Measurements from ENCODE around the gene PCDHB4. TPM values are rescaled to one million over a fixed set of nuclear protein-coding genes. Genes with fewer than 3 reads are reported as not detected.
A peak's percentile ranks its signal among the peaks of the same experiment; 100 is the strongest.

The PCDHB4 gene
- total and polyA plus RNA-seq, 2 of the 13 experiments (the other 11 are each of a cell fraction or from before 2014, with no cell fraction given): 0.08 to 0.13 TPM

GRCh38 chr5:141094481-141095262 lies 26.9 kb upstream of the PCDHB4 start, which contains the start of gene PCDHB2 (continued):
- TF ChIP-seq, protein P1, sequence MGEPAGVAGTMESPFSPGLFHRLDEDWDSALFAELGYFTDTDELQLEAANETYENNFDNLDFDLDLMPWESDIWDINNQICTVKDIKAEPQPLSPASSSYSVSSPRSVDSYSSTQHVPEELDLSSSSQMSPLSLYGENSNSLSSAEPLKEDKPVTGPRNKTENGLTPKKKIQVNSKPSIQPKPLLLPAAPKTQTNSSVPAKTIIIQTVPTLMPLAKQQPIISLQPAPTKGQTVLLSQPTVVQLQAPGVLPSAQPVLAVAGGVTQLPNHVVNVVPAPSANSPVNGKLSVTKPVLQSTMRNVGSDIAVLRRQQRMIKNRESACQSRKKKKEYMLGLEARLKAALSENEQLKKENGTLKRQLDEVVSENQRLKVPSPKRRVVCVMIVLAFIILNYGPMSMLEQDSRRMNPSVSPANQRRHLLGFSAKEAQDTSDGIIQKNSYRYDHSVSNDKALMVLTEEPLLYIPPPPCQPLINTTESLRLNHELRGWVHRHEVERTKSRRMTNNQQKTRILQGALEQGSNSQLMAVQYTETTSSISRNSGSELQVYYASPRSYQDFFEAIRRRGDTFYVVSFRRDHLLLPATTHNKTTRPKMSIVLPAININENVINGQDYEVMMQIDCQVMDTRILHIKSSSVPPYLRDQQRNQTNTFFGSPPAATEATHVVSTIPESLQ (CRISPR knock-in tag; conservative IDR thresholded peaks at IDR 0.05): no peak
- TF ChIP-seq GATAD2A (CRISPR knock-in tag; IDR thresholded peaks at IDR 0.05) (peak; percentile 41; the same call in 1 of the 2 replicates), HNRNPL (IDR thresholded peaks at IDR 0.05; ENCODE audit: low read depth, low read length) (no peak), CCDC6 (CRISPR knock-in tag; IDR thresholded peaks at IDR 0.05) (no peak), KDM2A (CRISPR knock-in tag; IDR thresholded peaks at IDR 0.05; ENCODE audit: borderline replicate concordance, low read depth) (peak; percentile 69; the same call in 1 of the 2 replicates), RAD21 (CRISPR knock-in tag; IDR thresholded peaks at IDR 0.05) (peak; percentile 69), ZBTB25 (CRISPR knock-in tag; IDR thresholded peaks at IDR 0.05) (0 out of 2 replicates have a peak, but pooled peaks have one; percentile 26), ZNF674 (CRISPR knock-in tag; IDR thresholded peaks at IDR 0.05; ENCODE audit: low read depth) (no peak), RBFOX2 (IDR thresholded peaks at IDR 0.05; ENCODE audit: low read depth, low read length) (peak; percentile 32; the same call in 1 of the 2 replicates), TSC22D2 (CRISPR knock-in tag; IDR thresholded peaks at IDR 0.05; ENCODE audit: borderline replicate concordance) (peak; percentile 69; the same call in 1 of the 2 replicates), SMAD3 (CRISPR knock-in tag; IDR thresholded peaks at IDR 0.05) (0 out of 2 replicates have a peak, but pooled peaks have one; percentile 33), ARHGAP35 (CRISPR knock-in tag; IDR thresholded peaks at IDR 0.05; ENCODE audit: borderline replicate concordance) (0 out of 2 replicates have a peak, but pooled peaks have one; percentile 53), SMARCE1 (IDR thresholded peaks at IDR 0.05; ENCODE audit: borderline replicate concordance) (no peak), IRF2 (CRISPR knock-in tag; IDR thresholded peaks at IDR 0.05) (0 out of 2 replicates have a peak, but pooled peaks have one; percentile 61), NONO (IDR thresholded peaks at IDR 0.05) (no peak), NONO (CRISPR knock-in tag; conservative IDR thresholded peaks at IDR 0.05) (0 out of 2 replicates have a peak, but pooled peaks have one; percentile 23), ZNF883 (CRISPR knock-in tag; IDR thresholded peaks at IDR 0.05; ENCODE audit: not compliant biosample characterization) (peak; percentile 29), ARID5B (CRISPR knock-in tag; IDR thresholded peaks at IDR 0.05) (0 out of 2 replicates have a peak, but pooled peaks have one; percentile 33)
- TF ChIP-seq, protein P2, sequence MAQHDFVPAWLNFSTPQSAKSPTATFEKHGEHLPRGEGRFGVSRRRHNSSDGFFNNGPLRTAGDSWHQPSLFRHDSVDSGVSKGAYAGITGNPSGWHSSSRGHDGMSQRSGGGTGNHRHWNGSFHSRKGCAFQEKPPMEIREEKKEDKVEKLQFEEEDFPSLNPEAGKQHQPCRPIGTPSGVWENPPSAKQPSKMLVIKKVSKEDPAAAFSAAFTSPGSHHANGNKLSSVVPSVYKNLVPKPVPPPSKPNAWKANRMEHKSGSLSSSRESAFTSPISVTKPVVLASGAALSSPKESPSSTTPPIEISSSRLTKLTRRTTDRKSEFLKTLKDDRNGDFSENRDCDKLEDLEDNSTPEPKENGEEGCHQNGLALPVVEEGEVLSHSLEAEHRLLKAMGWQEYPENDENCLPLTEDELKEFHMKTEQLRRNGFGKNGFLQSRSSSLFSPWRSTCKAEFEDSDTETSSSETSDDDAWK (CRISPR knock-in tag; IDR thresholded peaks at IDR 0.05): no peak
- TF ChIP-seq, protein P3, sequence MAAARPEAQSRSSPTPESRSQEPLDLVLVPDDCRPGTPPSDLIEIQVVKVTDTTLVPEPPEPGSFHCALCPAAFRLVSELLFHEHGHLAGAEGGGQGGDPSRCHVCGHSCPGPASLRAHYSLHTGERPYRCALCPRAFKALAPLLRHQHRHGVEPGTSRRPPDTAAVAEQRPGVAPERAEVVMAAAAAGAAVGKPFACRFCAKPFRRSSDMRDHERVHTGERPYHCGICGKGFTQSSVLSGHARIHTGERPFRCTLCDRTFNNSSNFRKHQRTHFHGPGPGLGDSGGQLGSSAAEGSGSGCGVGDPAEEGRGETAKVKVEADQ (CRISPR knock-in tag; IDR thresholded peaks at IDR 0.05; ENCODE audit: borderline replicate concordance): no peak
